Measurements from ENCODE around the gene DNAJC16. TPM values are rescaled to one million over a fixed set of nuclear protein-coding genes. Genes with fewer than 3 reads are reported as not detected.

The DNAJC16 gene
- total RNA-seq, 1 experiment from 2014 or later = 20.7 TPM

- H3K79me1 ChIP-seq (ENCODE audit: insufficient read depth, low read depth, low read length, poor library complexity, severe bottlenecking) = no peaks in the 10 kb centered on the region
- no peak overlapping the region for H3K4me3 Mint-ChIP-seq
- H3K27me3 ChIP-seq (ENCODE audit: insufficient read depth, low read length) = no peaks in the 10 kb centered on the region
- no peak overlapping the region for H2BK20ac ChIP-seq (ENCODE audit: low read depth, low read length, poor library complexity, severe bottlenecking)
- no peak overlapping the region for H4K5ac ChIP-seq (ENCODE audit: insufficient read length, low read depth, low read length)
- H4K20me1 ChIP-seq (ENCODE audit: control insufficient read depth, insufficient read depth, insufficient read length) = no peaks in the 10 kb centered on the region
- H2AFZ ChIP-seq (ENCODE audit: low read length) = no peak overlapping the region
- peaks cover 2 to 38% (median 6%) of the 10 kb centered on the region in 3 experiments; a peak in 6 of 7 replicates for H3K36me3 Mint-ChIP-seq (ENCODE audit: insufficient read depth in 1 of 3, low read depth in 3 of 3)
- H3K79me2 ChIP-seq (ENCODE audit: insufficient read depth, low read length) = no peaks in the 10 kb centered on the region
- H2BK15ac ChIP-seq (ENCODE audit: low read depth, low read length) = no peak overlapping the region
- no peak overlapping the region for H3K27ac Mint-ChIP-seq
- no peak for TF ChIP-seq CTCF (conservative IDR thresholded peaks at IDR 0.05)
- H3K23me2 ChIP-seq (ENCODE audit: insufficient read length, low read depth, low read length, poor library complexity, severe bottlenecking) = no peaks in the 10 kb centered on the region
- H4K8ac ChIP-seq (replicated peaks; ENCODE audit: insufficient read length, low read depth, low read length) = no peak overlapping the region
- H3K27me3 Mint-ChIP-seq (ENCODE audit: low read depth) = no peaks in the 10 kb centered on the region
- no peak overlapping the region for H2BK12ac ChIP-seq (ENCODE audit: insufficient read length, low read depth, low read length)
- H3K18ac ChIP-seq (ENCODE audit: insufficient read length, low read depth, low read length) = no peak overlapping the region
- H3K4me1 ChIP-seq (ENCODE audit: insufficient read depth, low read length) = peaks cover 5% of the 10 kb centered on the region; the same call in 1 of the 2 replicates
- H4K91ac ChIP-seq (ENCODE audit: insufficient read length, low read depth, low read length) = no peak overlapping the region
- H3K4me2 ChIP-seq (ENCODE audit: insufficient read depth, insufficient read length, low read length) = no peak overlapping the region
- no peak overlapping the region for H3K4ac ChIP-seq (ENCODE audit: low read depth, low read length)
- WGBS (ENCODE audit: extremely low coverage, insufficient read length, low lambda C conversion rate) = no CpG with 5 or more reads among the region's 4 CpGs
- H3K23ac ChIP-seq (ENCODE audit: insufficient read length, low read depth, low read length) = no peak overlapping the region
- H3T11ph ChIP-seq (ENCODE audit: low read length) = no peak overlapping the region
- DNase-seq = no peak
- peaks cover 25 to 44% of the 10 kb centered on the region in 2 experiments for H3K4me1 Mint-ChIP-seq
- H2BK5ac ChIP-seq (ENCODE audit: insufficient read length, low read length) = no peak overlapping the region
- H2BK120ac ChIP-seq (ENCODE audit: low read depth, low read length, poor library complexity, severe bottlenecking) = no peak overlapping the region
- H3K9me3 Mint-ChIP-seq = no peaks in the 10 kb centered on the region
- no peak overlapping the region for H3K9ac ChIP-seq (ENCODE audit: extremely low read depth, insufficient read length, low read length)
- H3K27ac ChIP-seq (ENCODE audit: insufficient read length, low read depth, low read length) = no peak overlapping the region
- H3K56ac ChIP-seq (ENCODE audit: insufficient read length, low read depth, low read length) = no peak overlapping the region
- no peak overlapping the region for H3K14ac ChIP-seq (ENCODE audit: insufficient read depth, low read length)
- no peak overlapping the region for H2AK5ac ChIP-seq (ENCODE audit: insufficient read length, low read length)
- H3K9me3 ChIP-seq (ENCODE audit: control insufficient read depth, low read depth, low read length) = no peaks in the 10 kb centered on the region
These were observed 22.2 kb upstream of the DNAJC16 start for GRCh38 chr1:15504436-15504835.

Data from H9 (cell line).